ENCODE results near the gene CTRB2. TPM values are rescaled to one million over a fixed set of nuclear protein-coding genes. Genes with fewer than 3 reads are reported as not detected.
"Not testable (repeated sequence)": the region's sequence is repeated elsewhere in the genome, so short reads cannot be mapped to it uniquely, and the experiment has no call there.

Gene CTRB2
- polyA plus RNA-seq, 1 of the 3 experiments (the other 2 are of a cell fraction), result not detected

- H3K79me2 ChIP-seq (ENCODE audit: insufficient read depth), result peaks cover 98% of the 10 kb centered on the region
- H3K9me2 ChIP-seq, result no peaks in the 10 kb centered on the region
- ChIA-PET POLR2A (no interaction called here), CTCF (interaction anchor here (1.0 to 5.0 kb wide), 4 partner anchors 9 to 141 kb away, joined by 3 to 35 read pairs (median 4); no protein-coding TSS in a partner anchor)
- H3K9ac ChIP-seq, result peak overlapping the region; percentile 82
- H3K9me3 ChIP-seq, result no peaks in the 10 kb centered on the region
- peak overlapping the region; percentile 89 to 98 for H3K27ac ChIP-seq (ENCODE audit: low read depth in 2 of 2, low read length in 1 of 2)
- H3K4me3 ChIP-seq (ENCODE audit: low read depth in 2 of 2, low read length in 1 of 2), result no peak overlapping the region
- TF ChIP-seq SMC3 (IDR thresholded peaks at IDR 0.05; ENCODE audit: low read depth, low read length) (no peak), FOSL2 (IDR thresholded peaks at IDR 0.05; ENCODE audit: borderline replicate concordance, low read depth) (no peak), ELF1 (IDR thresholded peaks at IDR 0.05) (no peak), CHD2 (IDR thresholded peaks at IDR 0.05; ENCODE audit: low read length, partially characterized antibody) (no peak), POLR2AphosphoS5 (IDR thresholded peaks at IDR 0.05; ENCODE audit: low read depth, low read length) (no peak), EZH2phosphoT487 (IDR thresholded peaks at IDR 0.05; ENCODE audit: borderline replicate concordance, low read depth) (no peak), TCF12 (IDR thresholded peaks at IDR 0.05) (no peak), FOXJ3 (CRISPR knock-in tag; IDR thresholded peaks at IDR 0.05) (no peak), SIN3A (IDR thresholded peaks at IDR 0.05; ENCODE audit: borderline replicate concordance, low read depth, low read length) (no peak), ZBTB33 (IDR thresholded peaks at IDR 0.05; ENCODE audit: borderline replicate concordance, low read depth) (no peak), MAX (IDR thresholded peaks at IDR 0.05; ENCODE audit: low read depth) (no peak), EP300 (IDR thresholded peaks at IDR 0.05; ENCODE audit: borderline replicate concordance in 1 of 2, low read depth in 1 of 2, low read length in 1 of 2) (no peak), RCOR1 (IDR thresholded peaks at IDR 0.05; ENCODE audit: low read length) (no peak), NRF1 (IDR thresholded peaks at IDR 0.05; ENCODE audit: low read depth, low read length) (no peak)
- peaks cover 35% of the 10 kb centered on the region for H3F3A ChIP-seq (replicated peaks; ENCODE audit: insufficient read depth)
- peaks cover 36% of the 10 kb centered on the region for H4K20me1 ChIP-seq (ENCODE audit: insufficient read depth)
- WGBS (ENCODE audit: low lambda C conversion rate), result 83% methylated on average over 13 of the region's 20 CpGs
- H3K27me3 ChIP-seq (ENCODE audit: insufficient read depth), result no peaks in the 10 kb centered on the region
- peaks cover 5 to 36% of the 10 kb centered on the region in 2 experiments for H3K36me3 ChIP-seq (replicated peaks in 1 of 2; ENCODE audit: control insufficient read depth in 1 of 2, insufficient read depth in 2 of 2, low read length in 1 of 2)
- no peak overlapping the region for H2AFZ ChIP-seq (ENCODE audit: low read depth)
- no peak for DNase-seq
- H3K4me1 ChIP-seq (ENCODE audit: control insufficient read depth in 1 of 2, insufficient read depth in 2 of 2, low read depth in 1 of 2, low read length in 1 of 2), result peaks cover 67 to 81% of the 10 kb centered on the region in 2 experiments
- H3K4me2 ChIP-seq, result peak overlapping the region; percentile 81
Observed at GRCh38 chr16:75243667-75244224, 36.8 kb upstream of the CTRB2 start.

GRCh38 chr16:75242436-75243078, 35.6 kb upstream of the CTRB2 start:
- WGBS (ENCODE audit: low lambda C conversion rate), result 92% methylated on average over 23 of the region's 27 CpGs
- peaks cover 67 to 90% of the 10 kb centered on the region in 2 experiments for H3K4me1 ChIP-seq (ENCODE audit: control insufficient read depth in 1 of 2, insufficient read depth in 2 of 2, low read depth in 1 of 2, low read length in 1 of 2)
- POLR2A ChIA-PET, result not testable (repeated sequence)

More at GRCh38 chr16:75242436-75243078, 35.6 kb upstream of the CTRB2 start:
- not testable (repeated sequence) for H3K9me3 ChIP-seq; H3K9ac ChIP-seq; H2AFZ ChIP-seq (ENCODE audit: low read depth); H3K4me3 ChIP-seq (ENCODE audit: low read depth in 2 of 2, low read length in 1 of 2); H3K27me3 ChIP-seq (ENCODE audit: insufficient read depth); H3K9me2 ChIP-seq; H3K4me2 ChIP-seq; DNase-seq
- Histone ChIP-seq H3F3A (replicated peaks; ENCODE audit: insufficient read depth) (peaks cover 37% of the 10 kb centered on the region), H3K36me3 (replicated peaks in 1 of 2; ENCODE audit: control insufficient read depth in 1 of 2, insufficient read depth in 2 of 2, low read length in 1 of 2) (peaks cover 5 to 36% of the 10 kb centered on the region in 2 experiments), H3K79me2 (ENCODE audit: insufficient read depth) (peaks cover 98% of the 10 kb centered on the region), H4K20me1 (ENCODE audit: insufficient read depth) (peaks cover 35% of the 10 kb centered on the region), H3K27ac (ENCODE audit: low read depth in 2 of 2, low read length in 1 of 2) (peak overlapping the region in 1 of 2 experiments; percentile 98; a peak in 3 of 4 replicates)
- CTCF ChIA-PET, result interaction anchor here (1.0 to 1.4 kb wide), 2 partner anchors 12 to 43 kb away, joined by 3 to 4 read pairs; no protein-coding TSS in a partner anchor

All from SK-N-SH (cell line).